ENCODE data around the gene NIBAN1. TPM values are rescaled to one million over a fixed set of nuclear protein-coding genes. Genes with fewer than 3 reads are reported as not detected.

Gene NIBAN1
- total RNA-seq, 1 donor from 2014 or later: 22.8 TPM

DNA sequence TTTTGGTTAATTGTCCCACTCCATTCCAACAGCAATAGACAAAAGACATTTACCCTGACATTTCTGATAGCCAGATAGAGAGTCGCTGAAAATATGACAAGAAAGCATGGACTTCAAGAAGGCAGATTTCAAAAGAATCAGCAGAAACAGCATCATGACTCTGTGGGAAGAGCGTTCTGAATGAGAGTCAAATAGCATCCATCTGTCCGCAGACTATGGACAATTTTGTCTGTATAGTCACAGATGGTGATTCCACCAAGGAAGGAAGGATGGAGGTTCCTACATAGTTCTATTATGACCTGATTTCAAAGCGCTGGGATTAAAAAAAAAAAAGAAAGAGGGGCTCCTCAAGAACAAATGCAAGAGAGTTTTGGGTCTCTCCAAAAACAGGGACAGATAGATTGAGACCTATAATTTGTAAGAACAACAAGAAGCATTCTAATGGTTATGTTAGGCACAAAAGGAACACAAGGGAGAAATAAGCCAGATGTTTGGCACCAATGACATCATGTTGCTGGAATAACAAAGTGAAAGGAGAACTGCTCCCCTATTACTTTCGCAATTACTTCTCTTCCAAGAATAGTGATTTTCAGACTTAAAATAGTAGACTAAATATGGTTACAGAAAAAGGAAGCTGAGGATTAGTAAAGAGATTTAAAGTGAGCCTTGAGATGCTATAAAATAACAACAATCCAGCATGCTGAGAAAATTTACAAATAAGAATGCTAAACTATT lies 28.5 kb downstream of the NIBAN1 start:
- intact Hi-C loops (cut with DNase I): no loop called here
- Histone ChIP-seq H3K27me3 (no peaks in the 10 kb centered on the region), H3K27ac (peak overlapping the region; percentile 43), H3K4me1 (peaks cover 17% of the 10 kb centered on the region), H3K4me3 (no peak overlapping the region), H3K9me3 (no peaks in the 10 kb centered on the region), H3K36me3 (no peaks in the 10 kb centered on the region)
- TF ChIP-seq CTCF (IDR thresholded peaks at IDR 0.05) (no peak), POLR2AphosphoS5 (IDR thresholded peaks at IDR 0.05; ENCODE audit: insufficient read depth in 1 of 2, low read depth in 1 of 2) (peak in 1 of 2 donors; percentile 38)
- DNase-seq (ENCODE audit: extremely low spot score in 2 of 2): no peak

DNA sequence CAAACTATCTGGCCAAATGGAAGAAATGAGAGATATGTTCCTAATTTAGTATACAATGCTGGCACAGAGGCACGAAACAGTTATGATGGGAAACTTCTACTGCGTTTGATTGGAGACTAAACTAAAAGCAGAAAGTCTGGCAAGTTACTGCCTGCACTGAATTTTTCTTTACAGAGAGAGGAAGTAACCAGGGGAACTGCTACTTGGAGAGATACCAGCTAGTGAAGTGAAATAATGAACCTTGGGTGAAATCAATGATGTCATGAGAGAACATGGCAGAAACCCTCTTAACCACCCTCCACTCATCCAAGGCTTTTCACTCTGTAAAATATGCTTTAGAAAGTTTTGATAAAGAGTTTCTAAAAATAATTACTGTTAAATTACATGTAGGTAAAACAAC lies 29.3 kb downstream of the NIBAN1 start:
- Histone ChIP-seq H3K4me3 (no peak overlapping the region), H3K36me3 (no peaks in the 10 kb centered on the region), H3K4me1 (peaks cover 17% of the 10 kb centered on the region), H3K9me3 (no peaks in the 10 kb centered on the region), H3K27me3 (no peaks in the 10 kb centered on the region), H3K27ac (no peak overlapping the region)
- no peak for DNase-seq (ENCODE audit: extremely low spot score in 2 of 2)
- intact Hi-C loops (cut with DNase I): no loop called here
- TF ChIP-seq POLR2A (IDR thresholded peaks at IDR 0.05) (no peak), CTCF (IDR thresholded peaks at IDR 0.05) (no peak), POLR2AphosphoS5 (IDR thresholded peaks at IDR 0.05; ENCODE audit: insufficient read depth in 1 of 2, low read depth in 1 of 2) (no peak)

- Histone ChIP-seq H3K9me3 (no peaks in the 10 kb centered on the region), H3K36me3 (no peaks in the 10 kb centered on the region), H3K27ac (no peak overlapping the region), H3K4me1 (peaks cover 17% of the 10 kb centered on the region), H3K27me3 (no peaks in the 10 kb centered on the region), H3K4me3 (no peak overlapping the region)
- no peak for TF ChIP-seq POLR2A (IDR thresholded peaks at IDR 0.05)
- TF ChIP-seq CTCF (IDR thresholded peaks at IDR 0.05): no peak
- no peak for TF ChIP-seq POLR2AphosphoS5 (IDR thresholded peaks at IDR 0.05; ENCODE audit: insufficient read depth in 1 of 2, low read depth in 1 of 2)
- intact Hi-C loops (cut with DNase I): no loop called here
- no peak for DNase-seq (ENCODE audit: extremely low spot score in 2 of 2)
Observed at GRCh38 chr1:184943998-184944397, 30.3 kb downstream of the NIBAN1 start.

GRCh38 chr1:184941735-184942134 lies 32.6 kb downstream of the NIBAN1 start:
- no peak overlapping the region for H3K27ac ChIP-seq
- intact Hi-C loops (cut with DNase I): no loop called here
- DNase-seq (ENCODE audit: extremely low spot score in 2 of 2): no peak

More at GRCh38 chr1:184941735-184942134, 32.6 kb downstream of the NIBAN1 start:
- H3K36me3 ChIP-seq: no peaks in the 10 kb centered on the region
- no peaks in the 10 kb centered on the region for H3K9me3 ChIP-seq
- H3K27me3 ChIP-seq: no peaks in the 10 kb centered on the region
- no peak overlapping the region for H3K4me3 ChIP-seq
- H3K4me1 ChIP-seq: peaks cover 17% of the 10 kb centered on the region
- TF ChIP-seq POLR2A (IDR thresholded peaks at IDR 0.05) (no peak), POLR2AphosphoS5 (IDR thresholded peaks at IDR 0.05; ENCODE audit: insufficient read depth in 1 of 2, low read depth in 1 of 2) (no peak), CTCF (IDR thresholded peaks at IDR 0.05) (no peak)

All from vagina (tissue), 2 donors.